Superior temporal gyrus (tissue), 1 donor: ENCODE measurements around the gene COL5A1.

ENCODE experiments used
- DNase-seq: peaks from one replicate; pipeline ENCODE4 v3.0.0-alpha.2; 2016; ENCODE audit errors: extremely low spot score

The COL5A1 gene

DNA sequence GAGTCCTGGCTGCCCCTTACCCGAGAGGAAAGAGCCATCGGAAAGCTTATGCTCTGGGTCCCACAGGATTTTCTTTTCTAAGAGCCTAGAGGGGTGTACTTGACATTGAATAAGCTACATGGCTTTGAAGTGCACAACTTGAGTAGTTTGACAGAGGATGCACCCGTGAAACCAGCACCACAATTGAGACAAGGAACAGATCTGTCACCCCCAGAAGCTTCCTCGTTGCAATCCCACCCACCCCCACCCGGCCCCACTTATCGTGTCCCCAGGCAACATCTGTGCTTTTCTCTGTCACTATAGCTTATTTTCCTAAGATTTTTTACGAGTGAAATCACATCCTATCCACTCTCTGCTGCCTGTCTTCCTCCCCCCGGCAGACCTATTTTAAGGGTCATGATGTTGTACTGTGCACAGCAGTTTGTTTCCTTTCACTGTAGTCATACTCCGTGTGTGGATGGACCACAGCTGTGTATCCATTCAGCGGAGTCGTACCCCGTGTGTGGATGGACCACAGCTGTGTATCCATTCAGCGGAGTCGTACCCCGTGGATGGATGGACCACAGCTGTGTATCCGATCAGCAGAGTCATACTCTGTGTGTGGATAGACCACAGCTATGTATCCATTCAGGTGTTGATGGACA is 230.2 kb downstream of the COL5A1 start:
- DNase-seq, result no peak

DNA sequence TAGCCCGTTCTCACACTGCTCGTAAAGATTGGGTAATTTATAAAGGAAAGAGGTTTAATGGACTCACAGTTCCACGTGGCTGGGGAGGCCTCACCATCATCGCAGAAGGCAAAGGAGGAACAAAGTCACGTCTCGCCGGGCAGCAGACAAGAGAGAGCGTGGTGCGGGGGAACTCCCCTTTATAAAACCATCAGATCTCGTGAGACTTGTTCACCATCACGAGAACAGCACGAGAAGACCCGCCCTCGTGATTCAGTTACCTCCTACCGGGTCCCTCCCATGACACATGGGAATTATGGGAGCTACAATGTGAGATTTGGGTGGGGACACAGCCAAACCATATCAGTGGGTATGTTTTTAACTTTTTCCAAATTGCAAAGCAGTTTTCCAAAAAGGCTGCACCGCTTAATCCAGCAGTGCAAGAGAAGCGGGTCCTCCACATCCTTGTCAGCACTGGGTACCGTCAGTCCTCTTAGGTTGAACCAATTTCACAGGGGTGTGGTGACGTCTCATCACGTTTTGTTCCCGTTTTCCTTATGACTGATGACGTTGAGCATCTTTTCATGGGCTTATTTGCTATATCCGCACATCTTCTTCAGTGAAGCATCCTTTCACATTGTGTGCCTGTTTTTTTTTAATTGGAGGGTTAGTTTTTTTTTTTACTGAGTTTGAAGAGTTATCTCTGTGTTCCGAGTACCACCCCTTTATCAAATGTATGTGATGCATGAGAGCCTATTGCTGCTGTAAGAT is 231.1 kb downstream of the COL5A1 start:
- no peak for DNase-seq

DNA sequence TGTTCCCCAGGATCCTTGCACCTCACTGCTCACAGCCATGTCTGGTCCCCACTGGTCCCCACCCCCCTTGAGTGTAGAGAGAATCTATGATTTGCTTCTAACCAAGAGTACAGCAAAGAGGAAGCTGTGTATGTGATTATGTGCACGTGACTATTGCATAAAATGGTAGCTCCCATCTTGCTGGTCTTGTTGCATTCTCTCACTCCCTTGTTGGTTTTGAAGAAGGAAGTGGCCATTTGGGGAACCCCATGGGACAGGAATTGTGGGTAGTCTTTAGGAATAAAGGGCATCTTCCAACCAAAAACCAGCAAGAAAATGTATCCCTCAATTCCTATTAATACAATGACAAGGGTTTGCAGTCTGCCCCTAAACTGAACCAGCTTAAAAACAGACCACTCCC is 233.8 kb downstream of the COL5A1 start:
- no peak for DNase-seq

DNA sequence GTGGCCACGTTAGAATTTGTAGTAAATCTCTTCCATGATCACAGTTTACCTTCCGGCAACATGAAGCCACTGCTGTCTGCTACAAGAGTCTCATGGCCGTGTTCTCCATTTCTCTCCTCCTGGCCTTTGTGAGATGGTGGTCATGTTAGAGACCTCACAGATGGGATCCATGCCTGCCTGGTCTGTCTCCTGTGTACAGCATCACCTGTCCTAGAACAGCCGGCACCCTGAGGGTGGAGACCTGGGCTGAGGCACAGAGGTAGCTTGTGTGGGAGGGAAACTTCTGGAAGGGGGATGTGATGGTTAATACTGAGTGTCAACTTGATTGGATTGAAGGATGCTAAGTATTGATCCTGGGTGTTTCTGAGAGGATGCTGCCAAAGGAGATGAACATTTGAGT is 235.9 kb downstream of the COL5A1 start:
- DNase-seq, result no peak

DNA sequence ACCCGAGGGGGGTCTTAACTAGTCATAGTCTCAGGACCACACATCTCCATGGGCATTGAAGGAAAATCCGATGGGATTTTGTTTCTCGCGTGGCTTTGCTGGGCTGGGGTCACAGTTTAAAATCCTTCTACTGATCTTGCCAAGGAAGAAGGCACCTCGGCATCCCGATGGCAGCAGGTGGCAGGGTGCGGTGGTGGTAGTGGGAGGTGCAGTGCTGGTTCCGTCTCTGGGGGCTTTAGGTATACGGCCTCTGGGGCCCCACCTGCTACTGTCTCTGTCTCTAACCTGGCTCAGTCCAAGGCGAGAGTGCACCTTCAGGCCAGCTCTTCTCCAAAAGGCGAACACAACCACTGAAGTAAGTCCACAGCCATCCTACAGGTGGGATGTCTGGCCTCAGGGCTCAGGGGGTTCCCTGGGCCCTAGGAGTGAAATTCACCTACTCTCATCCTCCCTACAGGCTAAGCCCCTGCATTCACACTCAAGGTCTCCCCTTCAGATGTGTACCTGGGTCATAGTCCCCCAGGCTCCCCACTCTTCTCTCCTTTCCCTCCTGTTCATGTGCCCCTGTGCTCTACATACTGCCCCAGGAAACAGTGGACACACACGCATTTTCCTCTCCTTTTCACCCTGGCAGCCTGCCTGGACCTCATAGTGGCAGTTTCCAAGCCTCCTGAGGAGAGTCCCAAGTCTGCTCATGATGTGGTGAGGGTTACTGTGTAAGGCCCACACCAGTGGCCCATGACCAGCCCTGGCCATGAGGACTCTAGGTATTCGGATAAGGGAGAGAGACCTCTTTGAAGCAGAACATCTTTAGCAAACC is 238.3 kb downstream of the COL5A1 start:
- DNase-seq, result no peak

DNA sequence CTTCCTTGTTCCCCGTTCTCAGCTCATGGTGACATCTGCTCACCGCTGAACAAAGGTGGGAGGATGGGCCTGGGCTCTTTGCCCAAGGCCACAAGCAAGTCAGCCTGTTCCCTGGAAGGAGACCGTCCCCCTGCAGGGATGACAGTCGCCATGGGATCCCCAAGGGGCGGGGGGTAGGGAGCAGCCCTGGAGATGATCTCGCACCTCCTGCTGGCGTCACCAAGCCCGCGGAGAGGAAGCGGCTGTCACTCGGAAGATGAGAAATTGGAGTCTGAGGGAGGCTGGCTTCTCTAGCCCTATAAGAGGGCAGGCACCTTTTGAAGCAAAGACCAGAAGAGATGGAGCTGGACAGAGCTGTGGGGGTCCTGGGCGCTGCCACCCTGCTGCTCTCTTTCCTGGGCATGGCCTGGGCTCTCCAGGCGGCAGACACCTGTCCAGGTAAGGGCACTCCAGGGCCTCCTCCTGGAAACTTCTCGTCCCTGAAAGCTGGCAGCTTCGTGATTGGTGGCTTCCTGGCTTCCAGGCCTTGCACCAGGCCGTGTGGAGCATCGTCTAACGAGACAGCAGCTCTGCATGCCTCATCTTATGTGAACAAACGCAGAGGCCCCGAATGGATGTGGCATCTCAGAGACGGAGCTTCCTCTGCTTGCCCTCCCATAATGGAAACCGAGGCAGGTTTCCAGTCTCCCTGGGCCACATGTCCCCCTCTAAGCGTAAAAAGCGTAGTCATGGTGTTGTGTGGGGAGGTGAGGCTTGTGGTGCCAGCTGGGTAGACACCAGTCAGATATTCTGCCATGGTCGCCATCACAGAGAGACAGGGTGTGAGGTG is 239.1 kb downstream of the COL5A1 start, which contains the start of gene FCN2:
Gene FCN2, plus strand, starts transcription at position 327 of the 829 bp plus-strand sequence. Its CDS starts 12 bp downstream, at position 339.
- no peak for DNase-seq

DNA sequence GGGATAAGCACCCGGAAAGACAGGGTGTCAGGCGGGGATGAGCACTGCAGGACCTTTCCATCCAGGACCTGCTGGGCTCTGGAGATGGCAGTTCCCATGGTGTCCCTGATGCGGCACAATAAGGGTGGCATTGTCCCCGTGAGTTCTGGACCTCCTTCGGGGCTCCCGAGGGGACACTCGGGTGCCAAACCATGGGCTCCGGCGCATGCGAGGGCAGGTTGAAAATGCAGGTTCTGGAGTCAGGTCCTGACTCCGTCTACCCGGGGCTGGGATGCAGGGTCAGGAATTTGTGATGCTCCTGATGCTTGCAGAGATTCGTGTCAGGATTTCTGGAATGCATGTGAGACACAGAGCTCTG is 239.7 kb downstream of the COL5A1 start:
- no peak for DNase-seq

DNA sequence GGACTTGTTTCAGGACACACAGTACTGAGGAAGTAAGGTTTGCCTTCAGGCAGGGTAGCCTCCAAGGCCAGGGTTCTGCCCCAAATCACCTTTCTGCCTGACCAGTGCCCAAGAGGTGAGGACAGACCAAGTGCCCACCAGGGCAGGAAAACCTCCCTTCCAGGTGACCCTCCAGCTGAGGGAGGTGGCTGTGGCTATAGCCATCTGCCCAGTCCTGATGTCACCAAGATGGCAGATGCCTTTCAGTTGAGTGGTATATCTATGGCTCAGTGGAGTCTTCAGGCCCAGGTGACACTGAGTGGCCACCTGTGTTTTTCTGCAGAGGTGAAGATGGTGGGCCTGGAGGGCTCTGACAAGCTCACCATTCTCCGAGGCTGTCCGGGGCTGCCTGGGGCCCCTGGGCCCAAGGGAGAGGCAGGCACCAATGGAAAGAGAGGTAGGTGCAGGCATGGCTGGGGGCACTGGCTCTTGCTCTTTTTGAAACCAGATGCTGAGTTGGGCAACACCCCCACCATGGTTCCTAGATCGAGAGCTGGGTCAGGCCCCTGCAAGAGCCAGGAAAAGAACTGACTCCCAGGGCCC is 240.7 kb downstream of the COL5A1 start:
- no peak for DNase-seq

DNA sequence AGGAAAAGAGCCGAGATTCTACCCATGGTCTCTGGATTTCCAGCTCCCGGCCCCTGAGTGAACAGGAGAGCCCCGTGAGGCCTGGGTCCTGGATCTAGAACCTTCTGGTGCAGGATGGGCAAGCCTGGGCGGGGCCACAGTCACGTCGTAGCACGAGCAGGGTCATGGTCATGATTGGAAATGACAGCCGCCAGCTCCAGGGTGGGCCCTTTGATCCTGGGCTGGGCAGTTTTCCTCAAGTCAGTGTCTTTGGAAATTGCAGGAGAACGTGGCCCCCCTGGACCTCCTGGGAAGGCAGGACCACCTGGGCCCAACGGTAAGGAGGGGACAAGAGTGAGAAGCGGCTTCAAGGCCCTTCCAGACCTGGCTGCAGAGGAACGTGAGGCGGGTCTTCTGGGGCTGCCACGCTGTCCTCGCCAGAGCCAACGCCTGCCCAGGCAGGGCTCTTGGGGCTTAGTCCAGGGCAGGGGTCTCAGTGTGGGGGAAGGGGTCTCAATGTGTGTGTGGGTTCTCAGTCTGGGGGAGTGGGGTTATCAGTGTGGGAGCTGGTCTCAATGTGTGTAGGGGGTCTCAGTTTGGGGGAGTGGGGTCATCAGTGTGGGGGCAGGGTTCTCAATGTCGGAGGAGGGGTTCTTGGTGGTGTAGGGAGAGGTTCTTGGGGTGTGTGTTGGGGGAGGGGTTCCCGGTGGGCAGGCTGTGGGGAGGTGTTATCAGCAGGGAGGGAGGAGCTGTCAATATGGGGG is 241.6 kb downstream of the COL5A1 start:
- no peak for DNase-seq

DNA sequence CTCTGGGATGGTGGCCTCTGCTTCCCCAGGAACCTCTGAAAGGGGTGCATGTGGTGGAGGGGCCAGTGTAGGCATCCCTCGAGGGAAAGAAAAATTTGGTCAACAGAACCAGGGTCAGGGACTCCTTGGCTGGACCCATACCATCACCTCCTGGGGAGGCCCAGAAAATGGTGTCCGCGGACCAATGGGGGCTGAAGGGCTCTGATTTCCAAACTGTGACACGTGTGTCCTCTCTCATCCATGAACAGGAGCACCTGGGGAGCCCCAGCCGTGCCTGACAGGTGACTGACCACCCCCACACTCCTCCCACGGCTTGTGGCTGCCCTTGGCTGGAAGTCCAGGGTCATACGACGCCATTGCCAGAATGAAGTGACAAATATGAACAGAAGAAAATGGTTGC is 242.9 kb downstream of the COL5A1 start:
- no peak for DNase-seq

DNA sequence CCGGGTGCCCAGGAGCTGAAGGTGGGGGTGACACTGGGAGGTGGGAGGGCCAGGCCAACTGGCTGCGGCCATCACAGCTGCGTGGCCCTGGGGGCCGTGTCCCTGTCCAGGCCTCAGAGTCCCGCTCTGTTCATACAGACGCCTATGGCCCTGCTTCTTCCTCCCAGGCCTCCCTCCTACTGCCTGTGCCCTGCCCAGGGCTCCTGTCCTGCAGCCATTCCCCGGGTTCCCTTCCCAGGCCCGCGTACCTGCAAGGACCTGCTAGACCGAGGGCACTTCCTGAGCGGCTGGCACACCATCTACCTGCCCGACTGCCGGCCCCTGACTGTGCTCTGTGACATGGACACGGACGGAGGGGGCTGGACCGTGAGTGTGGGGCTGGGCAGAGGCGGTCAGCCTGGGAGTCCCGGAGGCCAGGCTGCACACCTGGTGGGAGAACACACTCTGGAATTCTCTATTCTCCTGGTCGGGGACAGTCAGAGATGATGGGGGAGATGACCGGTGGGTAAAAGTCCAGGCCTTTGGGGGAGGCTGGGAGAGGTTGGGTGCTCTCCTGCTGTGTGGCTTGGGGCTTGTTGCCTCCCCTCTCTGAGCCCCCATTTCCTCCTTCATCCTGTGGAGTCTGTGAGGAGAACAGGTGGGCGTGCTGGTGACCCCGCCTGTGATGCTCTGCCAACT is 243.5 kb downstream of the COL5A1 start:
- no peak for DNase-seq

DNA sequence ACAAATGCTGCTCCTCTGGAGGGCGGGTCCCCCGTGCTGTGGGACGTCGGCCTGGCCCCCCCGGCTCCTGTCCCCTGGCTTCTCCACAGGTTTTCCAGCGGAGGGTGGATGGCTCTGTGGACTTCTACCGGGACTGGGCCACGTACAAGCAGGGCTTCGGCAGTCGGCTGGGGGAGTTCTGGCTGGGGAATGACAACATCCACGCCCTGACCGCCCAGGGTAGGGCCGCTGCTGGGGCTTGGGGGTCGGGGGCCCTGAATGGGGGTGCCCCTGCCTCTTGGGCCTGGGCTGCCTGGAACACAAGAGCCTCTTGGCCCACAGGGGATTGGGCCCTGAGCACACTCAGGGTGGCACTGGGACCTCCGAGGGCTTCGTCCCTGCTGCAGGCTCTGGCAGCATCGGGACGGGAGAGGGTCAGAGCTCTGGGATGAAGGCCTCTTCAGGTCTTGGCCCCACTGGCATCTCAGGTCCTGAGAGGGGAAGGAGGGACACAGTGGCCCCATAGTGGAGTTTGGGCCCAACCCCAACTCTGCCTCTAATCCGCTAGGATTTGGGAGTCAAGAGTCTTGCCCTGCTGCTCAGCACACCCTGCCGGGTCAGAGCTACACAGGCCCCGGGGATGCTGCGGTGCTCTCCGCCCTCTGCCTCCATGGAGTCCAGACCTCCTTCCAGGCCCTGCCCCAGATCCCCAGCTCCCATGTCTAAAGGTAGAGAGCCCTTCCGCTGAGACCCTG is 244.2 kb downstream of the COL5A1 start:
- no peak for DNase-seq

DNA sequence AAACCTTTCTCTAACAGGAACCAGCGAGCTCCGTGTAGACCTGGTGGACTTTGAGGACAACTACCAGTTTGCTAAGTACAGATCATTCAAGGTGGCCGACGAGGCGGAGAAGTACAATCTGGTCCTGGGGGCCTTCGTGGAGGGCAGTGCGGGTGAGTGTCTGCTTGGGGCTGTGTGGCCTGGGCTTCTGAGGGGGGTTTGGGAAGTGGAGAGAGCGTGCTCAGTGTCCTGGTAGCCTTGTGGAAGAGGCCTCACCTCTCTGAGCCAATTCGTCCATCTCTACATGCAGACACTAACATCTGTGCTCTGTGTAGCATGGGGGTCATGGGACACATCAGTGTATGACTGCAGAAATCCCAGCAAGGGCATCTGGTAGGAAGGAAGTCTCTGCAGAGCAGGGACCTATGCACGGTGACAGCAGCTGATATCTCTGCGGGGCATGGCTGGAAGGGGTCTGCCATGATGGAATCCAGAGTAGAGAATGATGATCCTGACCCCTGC is 244.9 kb downstream of the COL5A1 start:
- DNase-seq, result no peak

DNA sequence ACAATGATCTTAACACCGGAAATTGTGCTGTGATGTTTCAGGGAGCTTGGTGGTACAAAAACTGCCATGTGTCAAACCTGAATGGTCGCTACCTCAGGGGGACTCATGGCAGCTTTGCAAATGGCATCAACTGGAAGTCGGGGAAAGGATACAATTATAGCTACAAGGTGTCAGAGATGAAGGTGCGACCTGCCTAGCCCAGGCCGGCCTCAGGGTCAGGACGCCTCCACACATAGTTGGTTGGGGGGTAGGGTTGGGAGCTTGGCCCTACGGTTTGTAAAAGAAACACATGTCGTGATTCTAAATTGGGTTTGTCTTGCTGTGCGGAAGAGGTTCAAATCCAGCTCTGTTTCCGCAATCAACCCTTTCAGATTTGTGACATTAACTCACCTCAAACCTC is 245.6 kb downstream of the COL5A1 start:
- no peak for DNase-seq

DNA sequence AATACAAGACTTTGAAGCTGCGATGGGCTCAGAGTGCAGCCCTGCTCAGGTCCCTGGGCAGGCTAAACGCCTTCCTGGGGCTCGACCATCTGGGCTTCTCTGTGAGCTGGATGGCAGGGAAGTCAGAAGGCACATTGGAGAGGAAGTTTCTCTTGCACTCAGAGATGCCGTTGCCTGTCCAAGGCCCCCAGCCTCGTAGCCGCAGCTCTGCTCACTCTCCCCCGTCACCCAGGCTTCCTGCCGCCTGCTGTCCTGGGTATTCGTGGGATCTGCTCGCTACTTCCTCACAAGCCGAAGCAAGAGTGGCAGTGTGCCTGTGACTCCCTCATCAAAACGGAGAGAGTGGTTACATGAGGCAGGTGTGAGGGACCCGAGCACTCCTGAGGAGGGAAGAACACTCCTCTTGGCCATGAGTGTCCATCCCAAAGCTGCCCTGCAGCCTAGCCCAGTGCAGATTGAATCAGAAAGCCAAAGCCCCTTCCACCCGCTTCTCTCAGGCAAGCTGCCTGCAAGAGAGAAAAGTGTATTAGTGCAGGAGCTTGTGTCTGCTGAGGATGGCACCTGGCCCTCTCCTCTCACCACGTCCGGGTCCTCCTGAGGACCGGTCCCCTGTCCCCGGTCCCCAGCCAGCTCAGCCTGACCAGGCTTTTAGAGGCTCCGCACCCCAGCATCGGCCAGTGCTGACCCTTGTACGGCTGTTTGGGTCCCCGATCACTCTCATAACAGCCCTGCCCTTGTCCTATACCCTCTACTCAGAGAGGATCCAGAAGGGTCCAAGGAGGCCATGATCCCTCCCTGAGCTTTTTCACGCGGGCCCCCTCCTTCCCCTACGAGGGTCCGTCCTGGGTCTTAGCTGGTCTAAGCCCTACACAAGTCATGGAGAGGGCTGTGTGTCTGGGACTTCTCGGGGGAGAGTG is 246.3 kb downstream of the COL5A1 start:
- no peak for DNase-seq

DNA sequence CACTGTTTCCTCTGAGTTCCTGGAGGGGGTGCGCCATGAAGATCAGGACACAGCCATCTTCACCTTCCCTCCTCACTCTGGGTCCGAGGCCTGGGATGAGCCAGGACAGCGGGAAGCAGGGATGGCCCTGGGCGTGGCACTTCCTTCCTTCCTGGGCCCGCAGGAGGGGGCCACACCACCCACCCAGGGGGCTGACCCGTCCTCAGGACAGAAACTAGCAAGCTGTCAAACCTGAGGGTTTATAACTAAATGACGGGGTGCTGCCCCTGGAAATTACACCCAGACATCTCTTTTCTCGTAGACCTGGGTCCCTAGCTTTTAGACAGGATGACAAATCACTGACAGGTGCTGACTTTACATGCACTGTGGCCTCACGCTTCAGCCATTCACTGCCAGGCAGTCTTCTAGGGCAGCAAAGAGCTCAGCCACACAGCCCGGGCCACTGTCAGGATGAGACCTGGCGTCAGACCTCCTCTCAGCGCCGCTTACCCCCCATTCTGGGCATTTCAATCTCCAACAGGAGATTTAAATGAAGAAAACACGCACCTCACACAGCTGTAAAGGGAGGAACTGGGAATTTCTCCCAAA is 247.1 kb downstream of the COL5A1 start:
- DNase-seq, result no peak

DNA sequence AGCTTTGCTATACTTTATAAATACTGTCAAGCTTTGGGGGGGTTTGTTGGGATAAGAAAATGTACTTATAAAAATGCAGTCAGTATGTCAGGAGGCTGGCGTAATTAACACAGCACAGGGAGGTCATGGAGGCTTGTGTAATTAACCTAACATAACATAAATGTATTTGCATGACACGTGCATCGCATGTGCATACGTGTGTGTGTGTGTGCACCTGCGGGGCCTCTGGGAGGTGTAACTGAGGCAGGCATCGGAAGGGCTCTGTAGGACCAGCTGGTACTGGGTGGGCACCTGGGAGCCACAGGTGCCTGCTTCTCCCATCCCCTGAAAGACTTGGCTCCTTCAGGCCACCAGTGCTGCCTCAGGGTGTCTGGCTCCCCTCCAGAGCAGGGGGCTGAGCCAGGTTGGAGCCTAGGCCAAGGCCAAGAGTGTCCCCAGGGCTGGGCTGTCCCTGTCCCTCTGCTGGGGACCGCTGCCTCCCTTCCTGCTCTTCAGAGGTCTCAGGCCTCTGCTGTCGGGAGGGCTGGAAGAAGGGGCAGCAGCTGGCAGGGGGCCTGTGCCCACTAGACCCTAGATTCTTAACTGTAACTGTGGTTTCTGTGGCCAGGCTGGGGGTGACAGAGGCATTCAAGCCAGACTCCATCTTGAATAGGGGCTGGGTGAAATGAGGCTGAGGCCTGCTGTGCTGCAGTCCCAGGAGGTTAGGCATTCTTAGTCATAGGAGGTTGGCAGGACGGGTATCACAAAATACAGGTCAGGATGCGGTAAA is 248.0 kb downstream of the COL5A1 start:
- DNase-seq, result no peak
